SH-SY5Y (cell line): ENCODE measurements around the gene RHBDF2.

Experiments used
- GATA2 ChIP-seq: IDR thresholded peaks from 2 replicates; pipeline ENCODE4 v1.6.1; 2011; ENCODE audit warnings: mild to moderate bottlenecking, low read depth, low read length
- GATA3 ChIP-seq: IDR thresholded peaks from 2 replicates; pipeline ENCODE4 v1.6.1; 2011; ENCODE audit warnings: low read depth, mild to moderate bottlenecking, low read length, moderate library complexity

RHBDF2 gene

GRCh38 chr17:76426853-76427252 lies 74.4 kb downstream of the RHBDF2 start:
- no peak for TF ChIP-seq GATA3
- no peak for TF ChIP-seq GATA2

- TF ChIP-seq GATA3 (no peak), GATA2 (no peak)
Observed at GRCh38 chr17:76422860-76423259, 78.4 kb downstream of the RHBDF2 start.

- no peak for TF ChIP-seq GATA2
Observed at GRCh38 chr17:76422406-76422805, 78.8 kb downstream of the RHBDF2 start.

DNA sequence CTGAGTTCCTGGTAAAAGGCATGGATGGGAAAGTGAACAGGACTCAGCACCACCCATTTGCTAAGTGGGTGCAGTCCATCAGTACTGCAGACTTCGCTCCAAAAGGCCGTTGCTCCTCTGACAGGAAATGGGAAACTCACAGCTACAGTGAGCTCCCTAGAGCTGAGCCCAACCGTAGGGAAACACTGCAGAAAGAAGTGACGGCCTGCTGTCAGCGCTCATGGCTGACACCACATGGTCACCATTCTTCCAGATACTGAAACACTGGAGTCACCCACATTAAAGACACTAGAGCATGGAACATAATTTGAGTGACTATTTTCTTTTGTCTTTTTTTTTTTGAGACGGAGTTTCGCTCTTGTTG lies 80.2 kb downstream of the RHBDF2 start:
- TF ChIP-seq GATA3 (no peak), GATA2 (no peak)
